ENCODE measurements around the gene MED12L.

DNA sequence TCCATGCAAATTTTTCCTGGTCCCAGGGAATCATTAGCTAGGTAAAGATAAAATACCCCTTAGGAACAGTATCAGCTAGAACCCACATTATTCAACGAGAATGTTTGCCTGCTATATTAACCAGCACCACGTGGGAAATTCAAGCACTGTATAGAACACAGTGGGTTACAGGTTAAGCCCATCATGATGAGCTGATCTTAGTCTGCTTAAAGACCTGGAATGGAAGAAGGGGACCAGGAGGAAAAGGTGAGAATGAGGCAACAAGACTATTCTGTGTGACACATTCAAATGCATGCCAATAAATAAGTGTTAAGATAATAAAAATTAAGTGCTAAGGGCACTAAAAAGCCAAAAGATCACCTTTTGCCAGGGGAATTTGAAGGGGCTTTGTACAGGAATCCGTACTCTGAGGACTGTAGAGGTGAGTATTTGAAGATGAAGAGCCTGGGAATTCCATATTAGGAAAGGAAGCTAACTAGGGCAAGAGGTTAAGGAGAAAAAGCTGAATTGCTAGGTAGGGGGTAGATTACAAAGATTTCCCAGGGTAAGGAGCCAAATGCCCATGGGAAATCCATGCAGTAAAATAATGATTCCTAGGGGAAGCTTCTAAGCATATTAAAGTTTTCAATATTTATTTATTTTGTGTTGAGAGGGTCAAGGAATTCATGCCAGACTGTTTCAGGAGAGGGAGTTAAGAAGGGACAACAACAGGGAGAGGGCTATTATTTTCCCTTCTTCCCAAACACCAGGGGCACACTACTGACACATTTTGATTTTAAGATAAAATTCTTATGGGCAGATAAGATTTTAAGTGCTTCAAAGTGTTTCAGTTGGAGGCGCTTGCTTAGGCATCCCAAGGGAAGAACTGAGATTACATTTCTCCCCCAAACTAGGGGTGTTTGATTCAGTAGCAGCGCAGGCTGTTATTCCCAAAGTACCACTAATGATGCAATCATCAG lies 2.3 kb upstream of the MED12L start:
- TF ChIP-seq, protein P1, sequence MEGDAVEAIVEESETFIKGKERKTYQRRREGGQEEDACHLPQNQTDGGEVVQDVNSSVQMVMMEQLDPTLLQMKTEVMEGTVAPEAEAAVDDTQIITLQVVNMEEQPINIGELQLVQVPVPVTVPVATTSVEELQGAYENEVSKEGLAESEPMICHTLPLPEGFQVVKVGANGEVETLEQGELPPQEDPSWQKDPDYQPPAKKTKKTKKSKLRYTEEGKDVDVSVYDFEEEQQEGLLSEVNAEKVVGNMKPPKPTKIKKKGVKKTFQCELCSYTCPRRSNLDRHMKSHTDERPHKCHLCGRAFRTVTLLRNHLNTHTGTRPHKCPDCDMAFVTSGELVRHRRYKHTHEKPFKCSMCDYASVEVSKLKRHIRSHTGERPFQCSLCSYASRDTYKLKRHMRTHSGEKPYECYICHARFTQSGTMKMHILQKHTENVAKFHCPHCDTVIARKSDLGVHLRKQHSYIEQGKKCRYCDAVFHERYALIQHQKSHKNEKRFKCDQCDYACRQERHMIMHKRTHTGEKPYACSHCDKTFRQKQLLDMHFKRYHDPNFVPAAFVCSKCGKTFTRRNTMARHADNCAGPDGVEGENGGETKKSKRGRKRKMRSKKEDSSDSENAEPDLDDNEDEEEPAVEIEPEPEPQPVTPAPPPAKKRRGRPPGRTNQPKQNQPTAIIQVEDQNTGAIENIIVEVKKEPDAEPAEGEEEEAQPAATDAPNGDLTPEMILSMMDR (IDR thresholded peaks at IDR 0.05) = no peak
- TF ChIP-seq EP300 (IDR thresholded peaks at IDR 0.05) (no peak), POLR2A (IDR thresholded peaks at IDR 0.05) (no peak), POLR2AphosphoS5 (IDR thresholded peaks at IDR 0.05) (no peak)

Measured in upper lobe of left lung (tissue), 4 donors.